Kidney (tissue), 14 donors: Measurements from ENCODE around the gene WNT9B. TPM values are rescaled to one million over a fixed set of nuclear protein-coding genes. Genes with fewer than 3 reads are reported as not detected.

Experiments used
- DNase-seq, 5 donors: peaks; one replicate each; pipeline ENCODE4 v3.0.0-alpha.2; 2013 to 2020
- FAIRE-seq: peaks from 2 replicates; lab custom pipeline; 2012; peaks lifted over from hg19 to GRCh38; lab: Jason Lieb, UNC
- H3K27ac ChIP-seq, 2 donors: one replicate each; pipeline ENCODE4 v1.7.0; 2013; ENCODE audit warnings: low read depth in 2 of 2, low read length in 2 of 2, inconsistent platforms in 1 of 2
- H3K27me3 ChIP-seq: one replicate; pipeline ENCODE4 v1.7.1; 2013; ENCODE audit warnings: low read length, inconsistent platforms; ENCODE audit not compliant: control insufficient read depth, insufficient read depth
- H3K36me3 ChIP-seq, 3 donors: one replicate each; pipeline versions ENCODE4 v1.7.0 to v1.7.1; 2013; ENCODE audit warnings: low read length in 3 of 3, control low read depth in 1 of 3, inconsistent platforms in 1 of 3; ENCODE audit not compliant: insufficient read depth in 3 of 3, control insufficient read depth in 2 of 3
- H3K4me1 ChIP-seq, 3 donors: one replicate each; pipeline versions ENCODE4 v1.7.0 to v1.7.1; 2013; ENCODE audit warnings: low read length in 3 of 3, inconsistent platforms in 1 of 3, low read depth in 1 of 3; ENCODE audit not compliant: control insufficient read depth in 2 of 3, insufficient read depth in 2 of 3
- H3K4me3 ChIP-seq, 3 donors: one replicate each; pipeline versions ENCODE4 v1.7.0 to v1.8.1; 2013; ENCODE audit warnings: low read length in 3 of 3, control low read depth in 1 of 3, inconsistent platforms in 1 of 3
- H3K9ac ChIP-seq, 3 donors: one replicate each; pipeline versions ENCODE4 v1.7.0 to v1.7.1; 2013; ENCODE audit warnings: low read length in 3 of 3, control low read depth in 1 of 3, inconsistent platforms in 1 of 3
- H3K9me3 ChIP-seq, 3 donors: one replicate each; pipeline versions ENCODE4 v1.7.0 to v1.7.1; 2013; ENCODE audit warnings: low read length in 3 of 3, control low read depth in 1 of 3, inconsistent platforms in 1 of 3; ENCODE audit not compliant: control insufficient read depth in 2 of 3, insufficient read depth in 1 of 3
- intact Hi-C: fragments of 100-400 bp; cut with DNase I; formaldehyde crosslinking; loops from one replicate; pipeline ENCODE4 v1.11.1; 2022
- polyA plus RNA-seq: library from polyadenylated mRNA; stranded (reverse); fragments of 350-450 nt; fragmentation: Illumina TruSeq; extraction: RNeasy Lipid Tissue Mini Kit (QIAGEN cat#74804); gene quantifications from one replicate; pipeline ENCODE4 v1.2.3, GENCODE V29; 2014; ENCODE audit warnings: low read depth, low replicate concordance; ENCODE audit not compliant: insufficient read depth
- total RNA-seq: library from RNA; stranded (reverse); fragmentation: NEBNext Ultra II Directional; extraction: Animal tissue kit (Norgen Biotek cat#: 25700); gene quantifications from one replicate; pipeline ENCODE4 v1.2.1, GENCODE V29; 2021
- TF ChIP-seq, protein P1 (sequence below): IDR thresholded peaks from 3 replicates; pipeline ENCODE4 v1.5.1; 2012; ENCODE audit warnings: mild to moderate bottlenecking, moderate library complexity, borderline replicate concordance; ENCODE audit not compliant: insufficient read depth; ENCODE audit errors: extremely low read depth
- donor health status: control.
- donor health status: control.
- donor health status: control.
- donor health status: control.
- donor health status: control.
- donor health status: DM: yes; HTN: yes; CAD: no.
- donor health status: Normal renal cell carcinoma (clear cell type).

Gene WNT9B
- total and polyA plus RNA-seq, 2 donors from 2014 or later, result 1.9 to 5.3 TPM

DNA sequence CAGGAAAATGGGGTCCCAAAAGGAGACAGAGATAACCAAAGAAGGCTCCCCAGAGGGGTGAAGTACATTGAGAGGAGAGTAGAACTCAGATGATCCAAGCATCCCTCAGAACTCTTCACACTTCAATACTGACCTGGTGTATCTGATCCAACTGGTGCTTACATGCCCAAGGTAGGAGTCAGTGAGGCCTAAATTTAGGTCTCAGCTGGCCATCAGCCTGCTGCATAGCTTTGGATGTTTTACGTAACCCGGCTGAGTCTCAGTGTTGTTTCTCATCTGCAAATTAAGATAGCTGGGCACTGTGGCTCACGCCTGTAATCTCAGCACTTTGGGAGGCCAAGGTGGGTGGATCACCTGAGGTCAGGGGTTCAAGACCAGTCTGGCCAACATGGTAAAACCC, 59.9 kb downstream of the WNT9B start:
- Histone ChIP-seq H3K9ac (no peak overlapping the region), H3K27ac (no peak overlapping the region), H3K4me3 (no peak overlapping the region), H3K4me1 (no peaks in the 10 kb centered on the region), H3K36me3 (no peaks in the 10 kb centered on the region), H3K27me3 (no peaks in the 10 kb centered on the region), H3K9me3 (no peaks in the 10 kb centered on the region)
- TF ChIP-seq, protein P1, sequence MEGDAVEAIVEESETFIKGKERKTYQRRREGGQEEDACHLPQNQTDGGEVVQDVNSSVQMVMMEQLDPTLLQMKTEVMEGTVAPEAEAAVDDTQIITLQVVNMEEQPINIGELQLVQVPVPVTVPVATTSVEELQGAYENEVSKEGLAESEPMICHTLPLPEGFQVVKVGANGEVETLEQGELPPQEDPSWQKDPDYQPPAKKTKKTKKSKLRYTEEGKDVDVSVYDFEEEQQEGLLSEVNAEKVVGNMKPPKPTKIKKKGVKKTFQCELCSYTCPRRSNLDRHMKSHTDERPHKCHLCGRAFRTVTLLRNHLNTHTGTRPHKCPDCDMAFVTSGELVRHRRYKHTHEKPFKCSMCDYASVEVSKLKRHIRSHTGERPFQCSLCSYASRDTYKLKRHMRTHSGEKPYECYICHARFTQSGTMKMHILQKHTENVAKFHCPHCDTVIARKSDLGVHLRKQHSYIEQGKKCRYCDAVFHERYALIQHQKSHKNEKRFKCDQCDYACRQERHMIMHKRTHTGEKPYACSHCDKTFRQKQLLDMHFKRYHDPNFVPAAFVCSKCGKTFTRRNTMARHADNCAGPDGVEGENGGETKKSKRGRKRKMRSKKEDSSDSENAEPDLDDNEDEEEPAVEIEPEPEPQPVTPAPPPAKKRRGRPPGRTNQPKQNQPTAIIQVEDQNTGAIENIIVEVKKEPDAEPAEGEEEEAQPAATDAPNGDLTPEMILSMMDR, result no peak
- FAIRE-seq, result no peak
- intact Hi-C loops, result no loop called here
- DNase-seq, result no peak

DNA sequence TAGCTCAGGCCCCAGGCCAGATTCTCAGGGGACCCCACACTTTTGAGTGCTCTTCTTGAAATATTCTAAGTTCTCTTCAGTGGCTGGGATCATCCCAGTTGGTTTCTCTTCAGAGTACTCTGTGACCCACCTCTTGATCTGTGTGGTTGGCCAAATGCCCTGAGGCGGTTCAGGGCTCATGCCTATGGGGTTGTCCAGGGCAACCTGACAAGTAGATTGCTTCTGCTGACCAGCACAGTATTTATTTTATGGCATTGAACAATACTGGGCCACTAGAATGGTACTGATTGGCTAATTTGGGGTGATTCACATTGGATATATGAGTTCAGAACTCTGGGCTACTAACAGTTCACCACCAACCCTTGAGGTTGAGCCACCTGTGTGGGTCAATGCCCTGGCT, 64.2 kb downstream of the WNT9B start:
- TF ChIP-seq, protein P1, result no peak
- H3K36me3 ChIP-seq, result peaks cover 0 to 2% (median 0%) of the 10 kb centered on the region in 3 donors
- H3K9ac ChIP-seq, result no peak overlapping the region
- H3K27me3 ChIP-seq, result no peaks in the 10 kb centered on the region
- H3K27ac ChIP-seq, result no peak overlapping the region
- intact Hi-C loops, result no loop called here
- DNase-seq, result no peak
- no peak overlapping the region for H3K4me3 ChIP-seq
- no peak for FAIRE-seq
- H3K9me3 ChIP-seq, result peaks cover 0 to 3% (median 0%) of the 10 kb centered on the region in 3 donors
- H3K4me1 ChIP-seq, result no peaks in the 10 kb centered on the region

DNA sequence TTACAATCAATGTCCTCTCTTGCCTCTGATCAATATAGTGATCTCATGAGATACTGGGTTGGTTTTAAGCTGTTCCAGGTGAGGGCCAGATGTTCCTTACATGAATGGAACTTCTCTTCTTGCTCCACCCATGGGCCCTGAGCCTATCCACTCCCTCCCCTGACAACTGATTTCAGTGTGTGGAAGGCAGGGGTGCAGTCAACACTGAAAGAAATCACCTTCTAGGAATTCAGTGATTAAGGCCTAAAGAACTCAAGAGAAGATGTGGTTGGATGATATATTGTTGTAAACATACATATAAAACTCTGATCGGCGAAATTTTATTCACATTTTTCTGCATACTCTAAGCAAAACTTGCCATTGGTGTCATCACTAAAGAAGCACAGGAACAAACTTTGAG, 64.8 kb downstream of the WNT9B start:
- TF ChIP-seq, protein P1, result no peak
- H3K27ac ChIP-seq, result no peak overlapping the region
- intact Hi-C loops, result no loop called here
- no peak overlapping the region for H3K9ac ChIP-seq
- H3K4me3 ChIP-seq, result no peak overlapping the region
- H3K4me1 ChIP-seq, result no peaks in the 10 kb centered on the region
- no peak for DNase-seq
- peaks cover 0 to 3% (median 0%) of the 10 kb centered on the region in 3 donors for H3K9me3 ChIP-seq
- peaks cover 0 to 2% (median 0%) of the 10 kb centered on the region in 3 donors for H3K36me3 ChIP-seq
- H3K27me3 ChIP-seq, result no peaks in the 10 kb centered on the region
- FAIRE-seq, result no peak

DNA sequence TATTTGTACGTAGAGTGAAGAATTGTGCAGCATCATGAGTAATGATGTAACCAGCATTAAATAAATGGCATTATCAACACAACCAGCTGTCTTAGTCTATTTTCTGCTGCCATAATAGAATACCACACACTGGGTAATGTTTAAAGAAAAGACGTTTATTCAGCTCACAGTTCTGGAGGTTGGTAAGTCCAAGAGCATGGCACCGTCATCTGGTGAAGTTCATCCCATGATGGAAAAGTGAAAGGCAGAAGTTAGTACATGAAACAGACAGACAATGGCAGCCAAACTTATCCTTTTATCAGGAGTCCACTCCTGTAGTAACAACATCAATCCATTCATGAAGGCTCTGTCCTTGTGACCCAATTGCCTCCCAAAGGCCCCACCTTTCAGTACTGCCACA, 65.2 kb downstream of the WNT9B start:
- no peak overlapping the region for H3K27ac ChIP-seq
- TF ChIP-seq, protein P1, result no peak
- no peaks in the 10 kb centered on the region for H3K4me1 ChIP-seq
- no peak overlapping the region for H3K4me3 ChIP-seq
- DNase-seq, result no peak
- FAIRE-seq, result no peak
- peaks cover 0 to 2% (median 0%) of the 10 kb centered on the region in 3 donors for H3K36me3 ChIP-seq
- H3K27me3 ChIP-seq, result no peaks in the 10 kb centered on the region
- H3K9ac ChIP-seq, result no peak overlapping the region
- intact Hi-C loops, result no loop called here
- peaks cover 0 to 3% (median 0%) of the 10 kb centered on the region in 3 donors for H3K9me3 ChIP-seq
